ENCODE measurements around the gene FETUB.

FETUB gene

GRCh38 chr3:186599785-186600166 lies 40.4 kb upstream of the FETUB start:
- Histone ChIP-seq H3K27ac (ENCODE audit: low read length) (no peak overlapping the region), H3K36me3 (ENCODE audit: control insufficient read depth in 2 of 2, insufficient read depth in 2 of 2, low read length in 2 of 2) (no peaks in the 10 kb centered on the region), H3K4me1 (ENCODE audit: control insufficient read depth, insufficient read depth, low read length) (no peaks in the 10 kb centered on the region), H3K9me3 (ENCODE audit: control insufficient read depth in 2 of 2, low read length in 2 of 2) (no peaks in the 10 kb centered on the region), H3K27me3 (ENCODE audit: control insufficient read depth in 1 of 2, insufficient read depth in 2 of 2, low read length in 2 of 2) (no peaks in the 10 kb centered on the region), H3K9ac (ENCODE audit: low read length in 2 of 2) (no peak overlapping the region), H3K4me3 (ENCODE audit: low read length in 2 of 2) (no peak overlapping the region)

- Histone ChIP-seq H3K27me3 (ENCODE audit: control insufficient read depth in 1 of 2, insufficient read depth in 2 of 2, low read length in 2 of 2) (no peaks in the 10 kb centered on the region), H3K36me3 (ENCODE audit: control insufficient read depth in 2 of 2, insufficient read depth in 2 of 2, low read length in 2 of 2) (no peaks in the 10 kb centered on the region), H3K27ac (ENCODE audit: low read length) (no peak overlapping the region), H3K9ac (ENCODE audit: low read length in 2 of 2) (no peak overlapping the region), H3K4me1 (ENCODE audit: control insufficient read depth, insufficient read depth, low read length) (no peaks in the 10 kb centered on the region), H3K4me3 (ENCODE audit: low read length in 2 of 2) (no peak overlapping the region), H3K9me3 (ENCODE audit: control insufficient read depth in 2 of 2, low read length in 2 of 2) (no peaks in the 10 kb centered on the region)
Measured at GRCh38 chr3:186600896-186601295, 39.3 kb upstream of the FETUB start.

GRCh38 chr3:186603159-186603558 lies 37.0 kb upstream of the FETUB start:
- H3K4me1 ChIP-seq (ENCODE audit: control insufficient read depth, insufficient read depth, low read length): no peaks in the 10 kb centered on the region
- H3K27me3 ChIP-seq (ENCODE audit: control insufficient read depth in 1 of 2, insufficient read depth in 2 of 2, low read length in 2 of 2): no peaks in the 10 kb centered on the region
- no peaks in the 10 kb centered on the region for H3K36me3 ChIP-seq (ENCODE audit: control insufficient read depth in 2 of 2, insufficient read depth in 2 of 2, low read length in 2 of 2)
- no peaks in the 10 kb centered on the region for H3K9me3 ChIP-seq (ENCODE audit: control insufficient read depth in 2 of 2, low read length in 2 of 2)
- H3K27ac ChIP-seq (ENCODE audit: low read length): no peak overlapping the region
- no peak overlapping the region for H3K9ac ChIP-seq (ENCODE audit: low read length in 2 of 2)
- H3K4me3 ChIP-seq (ENCODE audit: low read length in 2 of 2): no peak overlapping the region

GRCh38 chr3:186605078-186605477 lies 35.1 kb upstream of the FETUB start:
- Histone ChIP-seq H3K27me3 (ENCODE audit: control insufficient read depth in 1 of 2, insufficient read depth in 2 of 2, low read length in 2 of 2) (no peaks in the 10 kb centered on the region), H3K9ac (ENCODE audit: low read length in 2 of 2) (no peak overlapping the region), H3K36me3 (ENCODE audit: control insufficient read depth in 2 of 2, insufficient read depth in 2 of 2, low read length in 2 of 2) (no peaks in the 10 kb centered on the region), H3K4me3 (ENCODE audit: low read length in 2 of 2) (no peak overlapping the region), H3K4me1 (ENCODE audit: control insufficient read depth, insufficient read depth, low read length) (no peaks in the 10 kb centered on the region), H3K27ac (ENCODE audit: low read length) (no peak overlapping the region), H3K9me3 (ENCODE audit: control insufficient read depth in 2 of 2, low read length in 2 of 2) (no peaks in the 10 kb centered on the region)

- no peaks in the 10 kb centered on the region for H3K4me1 ChIP-seq (ENCODE audit: control insufficient read depth, insufficient read depth, low read length)
- H3K9ac ChIP-seq (ENCODE audit: low read length in 2 of 2): no peak overlapping the region
- no peaks in the 10 kb centered on the region for H3K27me3 ChIP-seq (ENCODE audit: control insufficient read depth in 1 of 2, insufficient read depth in 2 of 2, low read length in 2 of 2)
- H3K9me3 ChIP-seq (ENCODE audit: control insufficient read depth in 2 of 2, low read length in 2 of 2): no peaks in the 10 kb centered on the region
- H3K27ac ChIP-seq (ENCODE audit: low read length): no peak overlapping the region
- H3K36me3 ChIP-seq (ENCODE audit: control insufficient read depth in 2 of 2, insufficient read depth in 2 of 2, low read length in 2 of 2): no peaks in the 10 kb centered on the region
- H3K4me3 ChIP-seq (ENCODE audit: low read length in 2 of 2): no peak overlapping the region
Measured at GRCh38 chr3:186605561-186606545, 34.3 kb upstream of the FETUB start.

GRCh38 chr3:186608624-186609215 lies 31.5 kb upstream of the FETUB start:
- Histone ChIP-seq H3K36me3 (ENCODE audit: control insufficient read depth in 2 of 2, insufficient read depth in 2 of 2, low read length in 2 of 2) (no peaks in the 10 kb centered on the region), H3K9me3 (ENCODE audit: control insufficient read depth in 2 of 2, low read length in 2 of 2) (no peaks in the 10 kb centered on the region), H3K27ac (ENCODE audit: low read length) (no peak overlapping the region), H3K27me3 (ENCODE audit: control insufficient read depth in 1 of 2, insufficient read depth in 2 of 2, low read length in 2 of 2) (peaks cover 5 to 7% of the 10 kb centered on the region in 2 donors), H3K9ac (ENCODE audit: low read length in 2 of 2) (no peak overlapping the region), H3K4me3 (ENCODE audit: low read length in 2 of 2) (no peak overlapping the region), H3K4me1 (ENCODE audit: control insufficient read depth, insufficient read depth, low read length) (no peaks in the 10 kb centered on the region)

- Histone ChIP-seq H3K27ac (ENCODE audit: low read length) (no peak overlapping the region), H3K27me3 (ENCODE audit: control insufficient read depth in 1 of 2, insufficient read depth in 2 of 2, low read length in 2 of 2) (peaks cover 5 to 7% of the 10 kb centered on the region in 2 donors), H3K4me1 (ENCODE audit: control insufficient read depth, insufficient read depth, low read length) (no peaks in the 10 kb centered on the region), H3K4me3 (ENCODE audit: low read length in 2 of 2) (no peak overlapping the region), H3K9me3 (ENCODE audit: control insufficient read depth in 2 of 2, low read length in 2 of 2) (no peaks in the 10 kb centered on the region), H3K36me3 (ENCODE audit: control insufficient read depth in 2 of 2, insufficient read depth in 2 of 2, low read length in 2 of 2) (no peaks in the 10 kb centered on the region), H3K9ac (ENCODE audit: low read length in 2 of 2) (no peak overlapping the region)
Measured at GRCh38 chr3:186609247-186609868, 30.8 kb upstream of the FETUB start.

- no peak overlapping the region for H3K4me3 ChIP-seq (ENCODE audit: low read length in 2 of 2)
- peaks cover 11 to 13% of the 10 kb centered on the region in 2 donors for H3K27me3 ChIP-seq (ENCODE audit: control insufficient read depth in 1 of 2, insufficient read depth in 2 of 2, low read length in 2 of 2)
- peaks cover 1% of the 10 kb centered on the region for H3K4me1 ChIP-seq (ENCODE audit: control insufficient read depth, insufficient read depth, low read length)
- no peaks in the 10 kb centered on the region for H3K36me3 ChIP-seq (ENCODE audit: control insufficient read depth in 2 of 2, insufficient read depth in 2 of 2, low read length in 2 of 2)
- no peaks in the 10 kb centered on the region for H3K9me3 ChIP-seq (ENCODE audit: control insufficient read depth in 2 of 2, low read length in 2 of 2)
- H3K27ac ChIP-seq (ENCODE audit: low read length): no peak overlapping the region
- H3K9ac ChIP-seq (ENCODE audit: low read length in 2 of 2): no peak overlapping the region
Measured at GRCh38 chr3:186612065-186612464, 28.1 kb upstream of the FETUB start.

GRCh38 chr3:186612721-186613636 lies 27.2 kb upstream of the FETUB start, which contains the start of gene AHSG:
Gene AHSG, plus strand, starts transcription at chr3:186613060. Its CDS starts 82 bp downstream, at chr3:186613142.
- Histone ChIP-seq H3K27me3 (ENCODE audit: control insufficient read depth in 1 of 2, insufficient read depth in 2 of 2, low read length in 2 of 2) (peaks cover 15 to 19% of the 10 kb centered on the region in 2 donors), H3K27ac (ENCODE audit: low read length) (no peak within 1 kb of the TSS), H3K9ac (ENCODE audit: low read length in 2 of 2) (no peak within 1 kb of the TSS), H3K4me1 (ENCODE audit: control insufficient read depth, insufficient read depth, low read length) (peaks cover 7% of the 10 kb centered on the region), H3K4me3 (ENCODE audit: low read length in 2 of 2) (no peak within 1 kb of the TSS), H3K36me3 (ENCODE audit: control insufficient read depth in 2 of 2, insufficient read depth in 2 of 2, low read length in 2 of 2) (no peaks in the 10 kb centered on the region), H3K9me3 (ENCODE audit: control insufficient read depth in 2 of 2, low read length in 2 of 2) (no peaks in the 10 kb centered on the region)

GRCh38 chr3:186613637-186614265 lies 26.4 kb upstream of the FETUB start:
- Histone ChIP-seq H3K4me3 (ENCODE audit: low read length in 2 of 2) (no peak overlapping the region), H3K27me3 (ENCODE audit: control insufficient read depth in 1 of 2, insufficient read depth in 2 of 2, low read length in 2 of 2) (peaks cover 15 to 22% of the 10 kb centered on the region in 2 donors), H3K9ac (ENCODE audit: low read length in 2 of 2) (no peak overlapping the region), H3K4me1 (ENCODE audit: control insufficient read depth, insufficient read depth, low read length) (peaks cover 7% of the 10 kb centered on the region), H3K36me3 (ENCODE audit: control insufficient read depth in 2 of 2, insufficient read depth in 2 of 2, low read length in 2 of 2) (no peaks in the 10 kb centered on the region), H3K9me3 (ENCODE audit: control insufficient read depth in 2 of 2, low read length in 2 of 2) (no peaks in the 10 kb centered on the region), H3K27ac (ENCODE audit: low read length) (no peak overlapping the region)
